GM19397 (cell line): ENCODE results near the gene ZNF492.

ENCODE experiments used
- ATAC-seq: cut with Tn5 transposase; IDR thresholded peaks from one replicate; pipeline ENCODE4 v1.9.1; 2021; ENCODE audit warnings: mild to moderate bottlenecking, moderate library complexity; ENCODE audit not compliant: unreplicated experiment

The ZNF492 gene

DNA sequence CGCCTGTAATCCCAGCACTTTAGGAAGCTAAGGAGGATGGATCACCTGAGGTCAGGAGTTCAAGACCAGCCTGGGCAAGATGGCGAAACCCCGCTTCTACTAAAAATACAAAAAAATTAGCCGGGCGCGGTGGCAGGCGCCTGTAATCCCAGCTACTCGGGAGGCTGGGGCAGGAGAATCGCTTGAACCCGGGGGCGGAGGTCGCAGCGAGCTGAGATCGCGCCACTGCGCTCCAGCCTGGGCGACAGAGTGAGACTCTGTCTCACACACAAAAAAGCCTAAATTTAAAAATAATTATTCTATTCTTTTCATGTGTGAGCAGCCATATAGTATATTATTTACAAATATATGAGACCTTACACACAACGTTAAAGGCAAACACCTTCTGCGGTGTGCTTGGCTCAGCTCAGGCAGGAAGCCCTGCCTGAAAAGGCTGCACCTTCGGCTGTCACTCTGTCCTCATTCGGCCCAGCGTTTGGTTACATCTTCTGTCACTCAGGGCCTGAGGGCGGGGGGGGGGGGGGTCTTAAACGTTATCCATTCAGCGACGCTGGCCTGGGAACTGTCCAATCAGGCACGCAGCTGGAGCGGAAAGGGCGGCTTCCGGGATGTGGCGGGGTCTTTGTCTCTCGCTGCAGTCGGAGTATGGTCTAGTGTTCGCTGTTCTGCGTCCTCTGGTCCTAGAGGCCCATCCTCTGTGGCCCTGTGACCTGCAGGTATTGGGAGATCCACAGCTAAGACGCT lies at the start of gene ZNF492:
TSS of gene ZNF492 (plus strand) at position 619 of the 744 bp plus-strand sequence. CDS start 19,076 bp downstream, outside the sequence.
- peak; percentile 83 for ATAC-seq

- no peak for ATAC-seq
Observed at GRCh38 chr19:22595422-22595821, 38.7 kb upstream of the ZNF492 start.

- ATAC-seq: no peak
Observed at GRCh38 chr19:22595918-22596341, 38.2 kb upstream of the ZNF492 start.

DNA sequence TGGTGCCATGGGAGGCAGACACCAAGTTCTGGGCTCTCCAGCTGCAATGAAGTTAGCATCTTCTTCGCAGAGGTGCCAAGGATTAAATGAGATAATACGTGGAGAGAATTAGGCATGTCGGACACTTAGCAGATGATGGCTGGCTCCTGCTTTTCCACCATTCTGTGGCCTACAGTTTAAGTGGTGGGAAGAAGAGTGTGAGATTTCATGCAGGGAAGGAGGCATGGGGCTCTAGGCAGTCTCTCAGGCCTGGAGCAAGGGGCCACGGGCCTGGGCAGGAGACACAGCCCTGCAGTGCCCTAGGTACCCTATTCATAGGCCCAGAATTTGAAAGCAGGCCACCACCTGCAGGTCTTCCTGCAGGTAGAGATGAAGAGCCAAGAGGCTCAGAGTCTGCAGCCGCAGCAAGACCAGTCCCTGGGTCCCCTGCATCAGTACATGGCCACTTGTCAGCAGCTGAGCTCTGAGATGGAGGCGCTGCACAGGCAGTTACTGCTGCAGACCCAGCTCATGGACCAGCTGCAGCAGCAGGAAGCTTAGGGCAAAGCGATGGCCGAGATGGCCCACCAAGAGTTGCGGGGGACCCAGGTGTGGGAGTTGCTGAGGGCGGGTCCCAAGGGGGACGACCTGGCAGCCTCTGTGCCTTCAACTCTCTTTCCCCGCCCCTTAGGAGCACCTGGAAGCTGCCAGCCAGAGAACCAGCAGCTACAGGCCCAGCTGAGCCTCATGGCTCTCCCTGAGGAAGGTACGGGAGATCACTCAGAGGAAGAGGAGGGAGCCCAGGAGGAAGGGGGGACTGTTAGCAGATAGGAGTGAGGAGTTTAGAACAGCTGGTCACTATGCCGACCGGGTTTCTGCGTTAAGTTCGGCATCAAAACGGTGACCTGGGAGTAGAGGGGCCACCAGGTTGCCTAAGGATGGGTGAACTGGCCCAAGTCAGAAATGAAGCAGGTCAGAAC lies 33.2 kb upstream of the ZNF492 start:
- no peak for ATAC-seq

GRCh38 chr19:22601906-22602630 lies 32.1 kb upstream of the ZNF492 start:
- ATAC-seq: no peak

DNA sequence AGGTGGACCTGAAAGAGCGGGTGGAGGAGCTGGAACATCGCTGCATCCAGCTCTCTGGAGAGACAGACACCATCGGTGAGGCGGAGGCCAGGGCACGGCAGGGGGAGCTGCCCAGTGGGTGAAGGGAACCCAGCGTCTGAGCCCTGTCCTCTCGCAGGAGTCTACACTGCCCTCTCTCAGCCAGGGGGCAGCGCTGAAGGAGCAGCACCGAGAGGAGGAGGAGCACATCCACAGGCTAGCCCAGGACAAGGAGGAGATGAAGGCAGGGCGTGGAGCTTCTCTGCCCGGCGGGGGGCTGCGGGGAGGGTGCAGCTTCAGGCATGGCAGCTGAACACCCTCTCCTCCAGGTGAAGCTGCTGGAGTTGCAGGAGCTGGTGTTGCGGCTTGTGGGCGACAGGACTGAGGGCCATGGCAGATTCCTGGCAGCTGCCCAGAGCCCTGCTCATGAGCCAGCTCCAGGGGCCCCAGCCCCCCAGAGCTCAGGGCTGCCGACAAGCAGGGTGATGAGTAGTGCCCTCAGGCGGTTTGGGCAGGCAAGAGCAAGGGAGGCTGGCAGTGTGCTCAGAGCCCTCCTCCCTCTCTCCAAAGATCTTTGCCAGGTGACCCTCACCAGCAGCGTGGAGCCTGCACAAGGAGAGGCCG lies 31.4 kb upstream of the ZNF492 start:
- ATAC-seq: no peak

DNA sequence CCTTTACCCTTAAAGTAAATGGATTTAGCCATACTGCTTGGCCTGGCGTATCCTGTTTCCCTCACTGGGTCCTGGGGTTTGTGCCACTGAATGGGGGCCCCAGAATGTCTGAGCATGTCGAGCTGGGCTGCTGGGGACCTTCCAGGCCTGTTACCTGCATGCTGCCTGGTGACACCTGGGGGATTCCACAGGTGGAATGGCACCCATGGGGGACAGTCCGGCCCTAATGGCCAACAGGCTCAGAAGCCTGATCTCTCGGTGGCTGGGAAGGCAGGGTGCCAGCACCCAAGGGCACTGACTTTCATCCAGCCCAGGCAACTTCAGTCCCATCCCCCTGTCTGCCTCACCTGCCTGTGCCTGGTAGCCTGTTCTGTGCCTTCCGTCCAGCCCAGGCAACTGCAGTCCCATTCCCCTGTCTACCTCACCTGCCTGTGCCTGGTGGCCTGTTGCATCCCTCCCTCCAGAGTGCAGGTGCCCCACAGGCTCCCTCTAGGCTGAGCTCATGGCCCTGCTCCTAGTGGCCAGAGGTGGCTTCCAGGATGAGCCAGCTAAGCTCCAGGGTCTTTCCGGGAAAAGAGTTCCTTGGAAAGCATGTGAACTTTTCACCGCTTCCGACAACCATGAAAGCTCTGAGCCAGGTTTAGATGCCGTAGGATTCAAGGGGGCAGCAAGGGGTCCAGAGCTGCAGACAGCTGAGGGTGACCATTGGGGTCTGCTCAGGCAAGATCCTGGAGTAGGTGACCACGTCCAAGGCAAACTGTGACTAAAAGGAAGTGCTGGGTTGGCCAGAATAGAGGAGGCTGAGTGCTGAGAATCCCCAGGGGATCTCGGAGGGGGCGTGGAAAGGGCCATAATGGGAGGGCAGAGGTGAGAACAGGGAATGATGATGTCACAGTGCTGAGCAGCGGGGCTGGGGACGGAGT lies 30.3 kb upstream of the ZNF492 start:
- no peak for ATAC-seq

DNA sequence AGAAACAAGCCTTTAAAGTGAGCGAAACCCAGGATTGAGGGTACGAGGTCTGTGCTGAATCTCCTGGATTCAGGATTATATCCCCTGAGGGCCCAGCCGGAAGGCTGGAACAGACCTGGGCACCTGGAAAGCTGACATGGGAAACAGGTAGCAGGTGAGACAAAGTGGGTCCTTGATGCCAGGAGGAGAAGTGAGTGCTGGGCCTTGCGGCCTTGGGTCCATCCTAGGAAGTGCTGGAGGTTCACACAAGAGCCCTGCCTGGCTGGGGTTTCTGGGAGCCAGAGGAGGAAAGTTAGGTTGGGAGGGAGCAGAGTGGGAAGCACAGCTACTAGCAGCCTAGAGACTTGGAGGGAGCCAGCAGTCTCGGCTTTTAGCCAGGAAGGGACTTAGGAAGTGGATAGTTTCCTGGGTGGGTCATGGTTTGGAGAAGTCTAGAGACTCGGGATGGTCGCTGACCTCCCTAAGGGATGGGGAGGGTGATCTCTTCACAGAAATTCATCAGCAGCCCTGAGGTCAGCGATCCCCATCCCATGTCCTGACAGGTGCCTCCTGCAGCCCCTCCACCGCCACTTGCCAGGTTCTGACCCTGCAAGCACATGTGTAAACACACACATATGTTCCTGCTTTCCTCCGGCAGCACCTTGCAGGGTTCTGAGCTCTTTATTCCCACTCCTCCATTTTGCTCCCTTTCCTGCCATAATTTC lies 29.4 kb upstream of the ZNF492 start:
- ATAC-seq: no peak

GRCh38 chr19:22605275-22606211 lies 28.6 kb upstream of the ZNF492 start:
- ATAC-seq: no peak

- ATAC-seq: no peak
Observed at GRCh38 chr19:22606212-22606553, 27.9 kb upstream of the ZNF492 start.

DNA sequence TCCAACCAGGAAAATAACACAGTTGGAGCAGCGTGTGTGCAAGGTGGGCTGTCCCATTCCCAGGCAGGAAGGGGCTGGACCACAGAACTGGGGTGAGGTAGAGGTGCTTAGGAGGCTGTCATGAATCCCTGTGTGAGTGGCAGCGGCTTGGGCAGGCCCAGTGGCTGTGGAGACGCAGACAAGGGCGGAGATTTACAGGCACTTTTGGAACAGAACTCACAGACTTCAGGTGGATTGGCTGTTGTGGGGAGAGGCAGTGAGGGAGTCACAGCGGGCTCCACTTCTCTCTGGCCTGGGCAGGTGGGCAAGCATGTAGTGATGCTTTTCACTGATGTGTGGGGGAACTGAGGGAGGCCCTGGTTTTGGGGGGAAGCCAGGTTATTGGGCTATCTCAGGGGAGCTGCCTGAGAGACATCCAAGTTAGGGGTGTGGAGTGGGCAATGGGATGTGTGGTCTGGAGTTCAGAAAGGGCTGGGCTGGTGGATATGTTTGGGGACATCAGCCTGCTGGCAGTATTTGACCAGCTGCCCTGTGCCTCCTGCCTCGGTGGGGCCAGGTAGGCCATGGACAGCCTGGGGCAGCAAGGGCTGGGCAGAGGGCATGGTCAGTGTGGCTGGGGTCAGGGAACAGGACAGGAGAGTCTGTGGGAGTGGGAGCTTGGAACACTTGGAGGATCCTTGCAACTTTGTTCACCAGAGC lies 27.0 kb upstream of the ZNF492 start:
- ATAC-seq: no peak

DNA sequence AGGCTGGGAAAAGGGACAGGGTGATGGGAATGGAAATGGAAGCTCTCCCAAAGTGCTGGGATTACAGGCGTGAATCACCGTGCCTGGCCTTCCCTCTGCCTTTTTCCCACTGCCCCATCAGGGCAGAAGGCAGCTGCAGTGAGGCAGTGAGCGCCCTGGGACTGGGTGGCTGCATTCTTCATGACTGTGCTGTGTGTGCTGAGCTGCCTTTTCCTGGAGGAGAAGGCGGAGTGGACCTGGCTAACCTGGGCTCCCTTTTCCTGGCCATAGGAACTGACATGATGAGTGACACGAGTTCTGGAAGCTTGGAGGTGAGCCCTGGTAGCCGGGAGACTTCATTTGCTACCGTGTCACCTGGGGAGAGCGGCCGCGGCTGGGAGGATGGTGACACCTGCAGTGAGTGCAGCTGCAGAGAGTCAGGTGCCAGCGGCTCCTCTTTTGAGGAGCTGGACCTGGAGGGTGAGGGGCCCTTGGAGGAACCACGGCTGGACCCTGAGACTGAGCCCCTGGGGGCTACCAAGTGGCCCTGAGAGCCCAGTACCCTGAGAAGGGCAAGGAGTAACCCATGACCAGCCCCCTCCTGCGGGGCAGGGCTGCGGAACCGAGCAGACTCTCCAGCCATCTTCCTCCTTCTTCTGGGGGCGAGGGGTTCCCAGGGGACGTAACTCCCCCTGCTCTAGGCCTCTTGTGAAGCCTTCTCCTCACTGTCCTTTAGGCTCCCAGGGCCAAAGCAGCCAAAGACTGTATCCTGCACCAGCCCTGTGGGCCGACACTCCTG lies 26.3 kb upstream of the ZNF492 start:
- no peak for ATAC-seq

DNA sequence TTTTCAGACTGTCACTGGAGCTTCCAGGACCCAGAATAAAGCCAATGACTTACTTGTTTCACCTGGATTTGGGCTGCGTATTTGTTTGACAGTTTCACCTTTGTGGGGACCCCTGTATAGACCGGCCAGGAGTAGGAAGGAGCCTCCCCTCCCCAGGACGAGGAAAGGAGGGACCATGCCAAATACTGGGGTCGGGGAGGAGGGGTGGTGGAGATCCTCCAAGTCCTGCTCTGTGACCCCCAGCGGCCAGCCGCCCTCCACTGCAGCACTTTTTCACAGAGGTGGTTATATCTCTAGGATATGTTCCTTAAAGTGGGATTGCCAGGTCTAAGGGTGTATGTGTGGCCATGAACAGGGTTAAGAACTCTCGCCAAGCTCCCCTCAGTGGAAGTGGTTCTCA lies 25.7 kb upstream of the ZNF492 start:
- no peak for ATAC-seq

GRCh38 chr19:22609630-22610029 lies 24.5 kb upstream of the ZNF492 start:
- no peak for ATAC-seq

- no peak for ATAC-seq
Observed at GRCh38 chr19:22610121-22610520, 24.0 kb upstream of the ZNF492 start.

DNA sequence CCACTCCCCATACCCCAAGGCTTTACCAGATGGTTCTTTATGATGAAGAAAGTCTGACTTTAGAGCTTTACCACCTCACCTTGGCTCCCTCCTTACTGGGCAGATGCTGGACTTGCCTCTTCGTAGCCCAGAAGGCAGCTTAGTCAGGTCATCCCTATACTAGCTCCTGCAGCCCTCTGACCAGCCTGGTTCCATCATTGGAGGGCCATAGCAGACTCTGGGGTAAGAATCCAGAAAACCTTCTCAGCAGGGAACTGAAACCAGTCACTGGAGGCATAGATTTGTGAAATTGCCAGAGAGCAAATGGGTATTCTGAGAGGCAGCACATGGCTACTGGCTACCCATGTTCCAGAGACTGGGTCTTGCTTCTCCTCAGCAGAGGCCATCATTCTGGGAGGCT lies 21.8 kb upstream of the ZNF492 start:
- ATAC-seq: no peak

DNA sequence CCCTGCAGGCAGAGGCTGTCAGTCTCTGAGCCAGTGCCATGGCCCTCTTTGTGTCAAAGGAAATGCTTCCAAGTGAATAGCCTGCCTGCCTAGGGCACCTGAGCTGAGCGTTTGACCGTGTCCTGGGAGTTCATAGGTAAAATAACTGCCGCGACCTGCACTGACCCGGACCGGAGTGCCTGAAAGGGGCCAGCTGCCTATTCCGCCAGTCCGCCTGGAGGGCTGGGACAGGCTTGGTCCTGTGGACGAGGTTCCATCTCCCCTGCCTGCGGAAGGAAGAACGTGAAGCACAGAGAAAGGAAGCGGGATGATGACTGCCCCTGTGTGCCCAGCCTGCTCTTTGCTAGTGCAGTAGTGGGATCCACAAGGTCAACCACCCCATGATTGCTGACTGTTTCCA lies 17.5 kb upstream of the ZNF492 start:
- ATAC-seq: no peak
